Liver (tissue), 9 donors: ENCODE measurements around the gene S1PR4. TPM values are rescaled to one million over a fixed set of nuclear protein-coding genes. Genes with fewer than 3 reads are reported as not detected.

Experiments
- DNase-seq: peaks from one replicate; pipeline ENCODE4 v3.0.0-alpha.2; 2017; ENCODE audit warnings: low spot score
- H3K27ac ChIP-seq, 2 donors: one replicate each; pipeline ENCODE4 v1.7.0; 2013; ENCODE audit warnings: inconsistent platforms in 2 of 2, low read length in 2 of 2, control low read depth in 1 of 2, low read depth in 1 of 2, mild to moderate bottlenecking in 1 of 2
- H3K27me3 ChIP-seq, 4 donors: one replicate each; pipeline versions ENCODE4 v1.6.1 to v1.7.0; 2013; ENCODE audit warnings: low read length in 3 of 4, inconsistent platforms in 1 of 4, mild to moderate bottlenecking in 1 of 4, moderate library complexity in 1 of 4; ENCODE audit not compliant: control insufficient read depth in 4 of 4, insufficient read depth in 4 of 4
- H3K36me3 ChIP-seq, 4 donors: one replicate each; pipeline versions ENCODE4 v1.6.1 to v1.7.0; 2013; ENCODE audit warnings: low read length in 3 of 4, mild to moderate bottlenecking in 3 of 4, low read depth in 1 of 4, moderate library complexity in 1 of 4; ENCODE audit not compliant: control insufficient read depth in 4 of 4, insufficient read depth in 3 of 4
- H3K4me1 ChIP-seq, 4 donors: one replicate each; pipeline versions ENCODE4 v1.6.1 to v1.7.0; 2013; ENCODE audit warnings: low read length in 3 of 4, mild to moderate bottlenecking in 3 of 4, moderate library complexity in 1 of 4; ENCODE audit not compliant: control insufficient read depth in 4 of 4, insufficient read depth in 4 of 4
- H3K4me3 ChIP-seq, 3 donors: one replicate each; pipeline versions ENCODE4 v1.6.1 to v1.7.0; 2013; ENCODE audit warnings: low read length in 3 of 3, control low read depth in 1 of 3, low read depth in 1 of 3, mild to moderate bottlenecking in 1 of 3
- H3K9ac ChIP-seq, 2 donors: one replicate each; pipeline ENCODE4 v1.7.0; 2013; ENCODE audit warnings: low read length in 2 of 2, mild to moderate bottlenecking in 2 of 2, moderate library complexity in 2 of 2, control low read depth in 1 of 2, low read depth in 1 of 2
- H3K9me3 ChIP-seq, 4 donors: one replicate each; pipeline versions ENCODE4 v1.6.1 to v1.7.0; 2013; ENCODE audit warnings: low read length in 3 of 4; ENCODE audit not compliant: control insufficient read depth in 4 of 4
- CTCF ChIP-seq: fragments of 150-350 bp; IDR thresholded peaks from 2 replicates; pipeline ENCODE4 v1.5.1; 2017; ENCODE audit warnings: improper control_type of control experiment, low read depth, low read length; ENCODE audit not compliant: missing input control
- EGR1 ChIP-seq, 2 donors: IDR thresholded peaks; 2 replicates each; pipeline ENCODE4 v1.6.1; 2016 to 2018; ENCODE audit warnings: antibody characterized with exemption in 2 of 2, low read depth in 2 of 2
- FOXA1 ChIP-seq: IDR thresholded peaks from 2 replicates; pipeline ENCODE4 v1.6.1; 2016; ENCODE audit warnings: antibody characterized with exemption
- FOXA2 ChIP-seq: IDR thresholded peaks from 2 replicates; pipeline ENCODE4 v1.6.1; 2016; ENCODE audit warnings: antibody characterized with exemption
- GABPA ChIP-seq, 2 donors: IDR thresholded peaks in 1 of 2; conservative IDR thresholded peaks in 1 of 2; 2 replicates each; pipeline ENCODE4 v1.6.1; 2016; ENCODE audit warnings: antibody characterized with exemption in 2 of 2, mild to moderate bottlenecking in 1 of 2, moderate library complexity in 1 of 2
- HNF4A ChIP-seq, 2 donors: conservative IDR thresholded peaks; 2 replicates each; pipeline ENCODE4 v1.6.1; 2016; ENCODE audit warnings: antibody characterized with exemption in 2 of 2, mild to moderate bottlenecking in 2 of 2
- HNF4G ChIP-seq: IDR thresholded peaks from 2 replicates; pipeline ENCODE4 v1.6.1; 2016; ENCODE audit warnings: antibody characterized with exemption
- JUND ChIP-seq, 2 donors: IDR thresholded peaks; 2 replicates each; pipeline ENCODE4 v1.6.1; 2016; ENCODE audit warnings: antibody characterized with exemption in 2 of 2
- NR2F2 ChIP-seq: IDR thresholded peaks from 2 replicates; pipeline ENCODE4 v1.6.1; 2016; ENCODE audit warnings: antibody characterized with exemption
- RXRA ChIP-seq, 2 donors: IDR thresholded peaks; 2 replicates each; pipeline ENCODE4 v1.6.1; 2017 to 2018; ENCODE audit warnings: antibody characterized with exemption in 2 of 2, mild to moderate bottlenecking in 1 of 2
- SP1 ChIP-seq: IDR thresholded peaks from 2 replicates; pipeline ENCODE4 v1.6.1; 2018; ENCODE audit warnings: antibody characterized with exemption, mild to moderate bottlenecking
- YY1 ChIP-seq: IDR thresholded peaks from 2 replicates; pipeline ENCODE4 v1.6.1; 2016; ENCODE audit warnings: antibody characterized with exemption, mild to moderate bottlenecking
- ZBTB33 ChIP-seq: IDR thresholded peaks from 2 replicates; pipeline ENCODE4 v1.6.1; 2016; ENCODE audit warnings: antibody characterized with exemption
- WGBS: extraction: QIAGEN DNeasy Blood & Tissue Kit; methylation state at CpG from one replicate; pipeline ENCODE4 v1.1.7; 2013; 5-methylcytosine and 5-hydroxymethylcytosine counted together
- polyA plus RNA-seq, 2 donors: library from polyadenylated mRNA; stranded (reverse) in 1 of 2; unstranded in 1 of 2; fragments of 200-250 nt in 1 of 2; fragments of >200 nt in 1 of 2; fragmentation: Nextera tagmentation in 1 of 2; extraction: Ambion mirVana in 1 of 2; gene quantifications; one replicate each; pipeline versions ENCODE4 v1.2.1 to v1.2.3, GENCODE V29; 2013 to 2015
- total RNA-seq, 2 donors: library from RNA; depleted of rRNA; stranded (reverse); fragments of >200 nt; gene quantifications; one replicate each; pipeline ENCODE4 v1.2.3, GENCODE V29; 2014
- TF ChIP-seq, protein P1 (sequence below): IDR thresholded peaks from 2 replicates; pipeline ENCODE4 v1.6.1; 2016; ENCODE audit warnings: antibody characterized with exemption
- TF ChIP-seq, protein P2 (sequence below): IDR thresholded peaks from 2 replicates; pipeline ENCODE4 v1.6.1; 2016; ENCODE audit warnings: antibody characterized with exemption, mild to moderate bottlenecking
- TF ChIP-seq, protein P3 (sequence below): IDR thresholded peaks from 2 replicates; pipeline ENCODE4 v1.6.1; 2016; ENCODE audit warnings: antibody characterized with exemption
- donor health status: healthy.
- donor health status: healthy.
- donor health status: healthy.
- donor health status: healthy.
- donor health status: healthy.

Gene S1PR4
- total and polyA plus RNA-seq, 4 donors: 0.93 to 11.0 (median 2.1) TPM

DNA sequence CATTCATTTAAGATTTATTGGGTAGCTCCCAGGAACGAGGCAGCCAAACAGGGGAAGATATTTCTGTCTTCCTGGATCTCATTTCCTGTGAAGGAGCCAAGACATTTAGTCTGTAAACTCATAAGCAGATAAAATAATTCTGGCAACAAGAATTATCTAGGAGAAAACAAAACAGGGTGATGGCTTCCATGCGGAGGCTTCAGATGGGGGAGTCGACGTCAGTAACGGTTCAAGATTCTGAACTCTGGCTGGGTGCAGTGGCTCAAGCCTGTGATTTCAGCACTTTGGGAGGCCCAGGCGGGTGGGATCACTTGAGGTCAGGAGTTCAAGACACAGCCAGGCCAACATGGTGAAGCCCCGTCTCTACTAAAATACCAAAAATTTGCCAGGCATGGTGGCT is 41.5 kb upstream of the S1PR4 start:
- Histone ChIP-seq H3K9ac (no peak overlapping the region), H3K4me3 (no peak overlapping the region), H3K4me1 (no peaks in the 10 kb centered on the region), H3K9me3 (no peaks in the 10 kb centered on the region), H3K36me3 (no peaks in the 10 kb centered on the region), H3K27me3 (no peaks in the 10 kb centered on the region), H3K27ac (peak overlapping the region; percentile 35 to 50)
- TF ChIP-seq FOXA2 (no peak), NR2F2 (peak; percentile 83), RXRA (IDR thresholded peaks at IDR 0.05) (peak in 1 of 2 donors; percentile 26), JUND (IDR thresholded peaks at IDR 0.05) (no peak)
- TF ChIP-seq, protein P1, sequence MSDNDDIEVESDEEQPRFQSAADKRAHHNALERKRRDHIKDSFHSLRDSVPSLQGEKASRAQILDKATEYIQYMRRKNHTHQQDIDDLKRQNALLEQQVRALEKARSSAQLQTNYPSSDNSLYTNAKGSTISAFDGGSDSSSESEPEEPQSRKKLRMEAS: no peak
- WGBS: 56% methylated on average over 7 of the region's 7 CpGs
- no peak for DNase-seq

- Histone ChIP-seq H3K9ac (no peak overlapping the region), H3K27ac (no peak overlapping the region), H3K9me3 (no peaks in the 10 kb centered on the region), H3K4me3 (no peak overlapping the region), H3K4me1 (no peaks in the 10 kb centered on the region), H3K36me3 (no peaks in the 10 kb centered on the region), H3K27me3 (no peaks in the 10 kb centered on the region)
- DNase-seq: no peak
- TF ChIP-seq, protein P1: no peak
- TF ChIP-seq SP1: no peak
- no peak for TF ChIP-seq JUND (IDR thresholded peaks at IDR 0.05)
- TF ChIP-seq GABPA (IDR thresholded peaks at IDR 0.05 in 1 of 2, conservative IDR thresholded peaks at IDR 0.05 in 1 of 2): no peak
- TF ChIP-seq RXRA (IDR thresholded peaks at IDR 0.05): no peak
- TF ChIP-seq, protein P2, sequence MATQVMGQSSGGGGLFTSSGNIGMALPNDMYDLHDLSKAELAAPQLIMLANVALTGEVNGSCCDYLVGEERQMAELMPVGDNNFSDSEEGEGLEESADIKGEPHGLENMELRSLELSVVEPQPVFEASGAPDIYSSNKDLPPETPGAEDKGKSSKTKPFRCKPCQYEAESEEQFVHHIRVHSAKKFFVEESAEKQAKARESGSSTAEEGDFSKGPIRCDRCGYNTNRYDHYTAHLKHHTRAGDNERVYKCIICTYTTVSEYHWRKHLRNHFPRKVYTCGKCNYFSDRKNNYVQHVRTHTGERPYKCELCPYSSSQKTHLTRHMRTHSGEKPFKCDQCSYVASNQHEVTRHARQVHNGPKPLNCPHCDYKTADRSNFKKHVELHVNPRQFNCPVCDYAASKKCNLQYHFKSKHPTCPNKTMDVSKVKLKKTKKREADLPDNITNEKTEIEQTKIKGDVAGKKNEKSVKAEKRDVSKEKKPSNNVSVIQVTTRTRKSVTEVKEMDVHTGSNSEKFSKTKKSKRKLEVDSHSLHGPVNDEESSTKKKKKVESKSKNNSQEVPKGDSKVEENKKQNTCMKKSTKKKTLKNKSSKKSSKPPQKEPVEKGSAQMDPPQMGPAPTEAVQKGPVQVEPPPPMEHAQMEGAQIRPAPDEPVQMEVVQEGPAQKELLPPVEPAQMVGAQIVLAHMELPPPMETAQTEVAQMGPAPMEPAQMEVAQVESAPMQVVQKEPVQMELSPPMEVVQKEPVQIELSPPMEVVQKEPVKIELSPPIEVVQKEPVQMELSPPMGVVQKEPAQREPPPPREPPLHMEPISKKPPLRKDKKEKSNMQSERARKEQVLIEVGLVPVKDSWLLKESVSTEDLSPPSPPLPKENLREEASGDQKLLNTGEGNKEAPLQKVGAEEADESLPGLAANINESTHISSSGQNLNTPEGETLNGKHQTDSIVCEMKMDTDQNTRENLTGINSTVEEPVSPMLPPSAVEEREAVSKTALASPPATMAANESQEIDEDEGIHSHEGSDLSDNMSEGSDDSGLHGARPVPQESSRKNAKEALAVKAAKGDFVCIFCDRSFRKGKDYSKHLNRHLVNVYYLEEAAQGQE: no peak
- TF ChIP-seq, protein P3, sequence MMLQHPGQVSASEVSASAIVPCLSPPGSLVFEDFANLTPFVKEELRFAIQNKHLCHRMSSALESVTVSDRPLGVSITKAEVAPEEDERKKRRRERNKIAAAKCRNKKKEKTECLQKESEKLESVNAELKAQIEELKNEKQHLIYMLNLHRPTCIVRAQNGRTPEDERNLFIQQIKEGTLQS: no peak
- TF ChIP-seq FOXA1: no peak
- no peak for TF ChIP-seq CTCF
- no peak for TF ChIP-seq HNF4G
- TF ChIP-seq HNF4A (conservative IDR thresholded peaks at IDR 0.05): no peak
- TF ChIP-seq EGR1 (IDR thresholded peaks at IDR 0.05; ENCODE audit: low read depth in 2 of 2): no peak
- TF ChIP-seq YY1: no peak
- TF ChIP-seq ZBTB33: no peak
- 70% methylated on average over 15 of the region's 15 CpGs for WGBS
These were observed 40.3 kb upstream of the S1PR4 start for GRCh38 chr19:3138268-3138667.
